Measurements from ENCODE around the gene DPY19L2. TPM values are rescaled to one million over a fixed set of nuclear protein-coding genes. Genes with fewer than 3 reads are reported as not detected.
"Not testable (repeated sequence)": the region's sequence is repeated elsewhere in the genome, so short reads cannot be mapped to it uniquely, and the experiment has no call there.

The DPY19L2 gene
- 1.3 and 1.7 TPM in 2 replicates for total RNA-seq (2014; rRNA removed; shearing (Covaris generic))

GRCh38 chr12:63668028-63668799 is at the start of gene DPY19L2:
Gene DPY19L2, minus strand, starts transcription at chr12:63668493. Its CDS starts 100 bp downstream, at chr12:63668393.
- DNase-seq, result peak; percentile 60
- peaks cover 21% of the 10 kb centered on the region for H3K27me3 ChIP-seq (ENCODE audit: control insufficient read depth, insufficient read depth, low read length)

GRCh38 chr12:63716891-63717290 is 48.6 kb upstream of the DPY19L2 start:
- H3K27me3 ChIP-seq (ENCODE audit: control insufficient read depth, insufficient read depth, low read length); H3K4me3 ChIP-seq (ENCODE audit: insufficient read depth, low read depth, low read length); DNase-seq; H3K36me3 ChIP-seq (replicated peaks; ENCODE audit: control insufficient read depth, insufficient read depth, low read length): not testable (repeated sequence)

More at GRCh38 chr12:63668028-63668799, at the start of gene DPY19L2:
- peak within 1 kb of the TSS; percentile 65 for H3K4me3 ChIP-seq (ENCODE audit: insufficient read depth, low read depth, low read length)
- H3K36me3 ChIP-seq (replicated peaks; ENCODE audit: control insufficient read depth, insufficient read depth, low read length), result no peaks in the 10 kb centered on the region

GRCh38 chr12:63715107-63715625 is 46.9 kb upstream of the DPY19L2 start:
- H3K4me3 ChIP-seq (ENCODE audit: insufficient read depth, low read depth, low read length); H3K27me3 ChIP-seq (ENCODE audit: control insufficient read depth, insufficient read depth, low read length); H3K36me3 ChIP-seq (replicated peaks; ENCODE audit: control insufficient read depth, insufficient read depth, low read length); DNase-seq: not testable (repeated sequence)

GRCh38 chr12:63714409-63714808 is 46.1 kb upstream of the DPY19L2 start:
- DNase-seq; H3K27me3 ChIP-seq (ENCODE audit: control insufficient read depth, insufficient read depth, low read length); H3K4me3 ChIP-seq (ENCODE audit: insufficient read depth, low read depth, low read length); H3K36me3 ChIP-seq (replicated peaks; ENCODE audit: control insufficient read depth, insufficient read depth, low read length): not testable (repeated sequence)

GRCh38 chr12:63713681-63714075 is 45.4 kb upstream of the DPY19L2 start:
- H3K4me3 ChIP-seq (ENCODE audit: insufficient read depth, low read depth, low read length); DNase-seq; H3K36me3 ChIP-seq (replicated peaks; ENCODE audit: control insufficient read depth, insufficient read depth, low read length); H3K27me3 ChIP-seq (ENCODE audit: control insufficient read depth, insufficient read depth, low read length): not testable (repeated sequence)

- not testable (repeated sequence) for H3K4me3 ChIP-seq (ENCODE audit: insufficient read depth, low read depth, low read length); H3K36me3 ChIP-seq (replicated peaks; ENCODE audit: control insufficient read depth, insufficient read depth, low read length); DNase-seq; H3K27me3 ChIP-seq (ENCODE audit: control insufficient read depth, insufficient read depth, low read length)
Measured at GRCh38 chr12:63712979-63713680, 44.8 kb upstream of the DPY19L2 start.

GRCh38 chr12:63712376-63712974 is 44.2 kb upstream of the DPY19L2 start:
- DNase-seq, result not testable (repeated sequence)

GRCh38 chr12:63711339-63711738 is 43.0 kb upstream of the DPY19L2 start:
- not testable (repeated sequence) for DNase-seq; H3K27me3 ChIP-seq (ENCODE audit: control insufficient read depth, insufficient read depth, low read length); H3K36me3 ChIP-seq (replicated peaks; ENCODE audit: control insufficient read depth, insufficient read depth, low read length); H3K4me3 ChIP-seq (ENCODE audit: insufficient read depth, low read depth, low read length)

More at GRCh38 chr12:63712376-63712974, 44.2 kb upstream of the DPY19L2 start:
- H3K27me3 ChIP-seq (ENCODE audit: control insufficient read depth, insufficient read depth, low read length); H3K4me3 ChIP-seq (ENCODE audit: insufficient read depth, low read depth, low read length); H3K36me3 ChIP-seq (replicated peaks; ENCODE audit: control insufficient read depth, insufficient read depth, low read length): not testable (repeated sequence)

- DNase-seq, result no peak
- H3K36me3 ChIP-seq (replicated peaks; ENCODE audit: control insufficient read depth, insufficient read depth, low read length), result no peaks in the 10 kb centered on the region
- no peaks in the 10 kb centered on the region for H3K27me3 ChIP-seq (ENCODE audit: control insufficient read depth, insufficient read depth, low read length)
- H3K4me3 ChIP-seq (ENCODE audit: insufficient read depth, low read depth, low read length), result no peak overlapping the region
Measured at GRCh38 chr12:63706336-63706735, 38.0 kb upstream of the DPY19L2 start.

- not testable (repeated sequence) for H3K4me3 ChIP-seq (ENCODE audit: insufficient read depth, low read depth, low read length); H3K27me3 ChIP-seq (ENCODE audit: control insufficient read depth, insufficient read depth, low read length); H3K36me3 ChIP-seq (replicated peaks; ENCODE audit: control insufficient read depth, insufficient read depth, low read length); DNase-seq
Measured at GRCh38 chr12:63699678-63700382, 31.5 kb upstream of the DPY19L2 start.

- H3K36me3 ChIP-seq (replicated peaks; ENCODE audit: control insufficient read depth, insufficient read depth, low read length); H3K27me3 ChIP-seq (ENCODE audit: control insufficient read depth, insufficient read depth, low read length); H3K4me3 ChIP-seq (ENCODE audit: insufficient read depth, low read depth, low read length); DNase-seq: not testable (repeated sequence)
Measured at GRCh38 chr12:63699011-63699410, 30.7 kb upstream of the DPY19L2 start.

GRCh38 chr12:63690837-63691236 is 22.5 kb upstream of the DPY19L2 start:
- H3K4me3 ChIP-seq (ENCODE audit: insufficient read depth, low read depth, low read length); H3K27me3 ChIP-seq (ENCODE audit: control insufficient read depth, insufficient read depth, low read length); DNase-seq; H3K36me3 ChIP-seq (replicated peaks; ENCODE audit: control insufficient read depth, insufficient read depth, low read length): not testable (repeated sequence)

- H3K36me3 ChIP-seq (replicated peaks; ENCODE audit: control insufficient read depth, insufficient read depth, low read length); H3K27me3 ChIP-seq (ENCODE audit: control insufficient read depth, insufficient read depth, low read length); DNase-seq; H3K4me3 ChIP-seq (ENCODE audit: insufficient read depth, low read depth, low read length): not testable (repeated sequence)
Measured at GRCh38 chr12:63689141-63689540, 20.8 kb upstream of the DPY19L2 start.

GRCh38 chr12:63686623-63687022 is 18.3 kb upstream of the DPY19L2 start:
- DNase-seq; H3K36me3 ChIP-seq (replicated peaks; ENCODE audit: control insufficient read depth, insufficient read depth, low read length); H3K27me3 ChIP-seq (ENCODE audit: control insufficient read depth, insufficient read depth, low read length); H3K4me3 ChIP-seq (ENCODE audit: insufficient read depth, low read depth, low read length): not testable (repeated sequence)
